ENCODE measurements around the gene CHST2. TPM values are rescaled to one million over a fixed set of nuclear protein-coding genes. Genes with fewer than 3 reads are reported as not detected.

Gene CHST2
- total RNA-seq, 1 donor from 2014 or later = 16.6 TPM

GRCh38 chr3:143101792-143102381, 17.7 kb upstream of the CHST2 start:
- peaks cover 5 to 16% of the 10 kb centered on the region in 2 donors for H3K9me3 ChIP-seq
- H3K4me1 ChIP-seq = no peaks in the 10 kb centered on the region
- TF ChIP-seq CTCF (IDR thresholded peaks at IDR 0.05) = no peak
- intact Hi-C loops (cut with DNase I) = no loop called here
- H3K36me3 ChIP-seq = no peaks in the 10 kb centered on the region
- DNase-seq (ENCODE audit: low spot score in 2 of 2) = no peak
- no peaks in the 10 kb centered on the region for H3K27me3 ChIP-seq
- H3K4me3 ChIP-seq = no peak overlapping the region
- no peak overlapping the region for H3K27ac ChIP-seq

GRCh38 chr3:143103652-143104051, 15.9 kb upstream of the CHST2 start:
- TF ChIP-seq CTCF (IDR thresholded peaks at IDR 0.05) = no peak
- DNase-seq (ENCODE audit: low spot score in 2 of 2) = no peak
- H3K4me3 ChIP-seq = no peak overlapping the region
- no peak overlapping the region for H3K27ac ChIP-seq
- H3K9me3 ChIP-seq = peaks cover 5 to 16% of the 10 kb centered on the region in 2 donors
- no peaks in the 10 kb centered on the region for H3K36me3 ChIP-seq
- H3K4me1 ChIP-seq = no peaks in the 10 kb centered on the region
- no peaks in the 10 kb centered on the region for H3K27me3 ChIP-seq
- intact Hi-C loops (cut with DNase I) = no loop called here

- intact Hi-C loops (cut with DNase I) = no loop called here
- H3K36me3 ChIP-seq = no peaks in the 10 kb centered on the region
- no peak for DNase-seq (ENCODE audit: low spot score in 2 of 2)
- no peaks in the 10 kb centered on the region for H3K4me1 ChIP-seq
- no peaks in the 10 kb centered on the region for H3K27me3 ChIP-seq
- H3K4me3 ChIP-seq = no peak overlapping the region
- H3K9me3 ChIP-seq = peaks cover 5 to 16% of the 10 kb centered on the region in 2 donors
- H3K27ac ChIP-seq = no peak overlapping the region
- TF ChIP-seq CTCF (IDR thresholded peaks at IDR 0.05) = no peak
These were observed 14.4 kb upstream of the CHST2 start for GRCh38 chr3:143105170-143105569.

- TF ChIP-seq CTCF (IDR thresholded peaks at IDR 0.05) = no peak
- Histone ChIP-seq H3K27ac (no peak overlapping the region), H3K27me3 (no peaks in the 10 kb centered on the region), H3K36me3 (no peaks in the 10 kb centered on the region), H3K9me3 (peaks cover 5 to 11% of the 10 kb centered on the region in 2 donors), H3K4me3 (no peak overlapping the region), H3K4me1 (no peaks in the 10 kb centered on the region)
- intact Hi-C loops (cut with DNase I) = no loop called here
- DNase-seq (ENCODE audit: low spot score in 2 of 2) = no peak
These were observed 9.7 kb upstream of the CHST2 start for GRCh38 chr3:143109861-143110260.

GRCh38 chr3:143110371-143110770, 9.2 kb upstream of the CHST2 start:
- TF ChIP-seq CTCF (IDR thresholded peaks at IDR 0.05) = no peak

GRCh38 chr3:143118630-143119008, 952 bp upstream of the CHST2 start:
- H3K4me3 ChIP-seq = peak overlapping the region; percentile 87 to 89
- H3K4me1 ChIP-seq = peaks cover 5 to 6% of the 10 kb centered on the region in 2 donors
- TF ChIP-seq CTCF (IDR thresholded peaks at IDR 0.05) = no peak
- intact Hi-C loops (cut with DNase I) = no loop called here
- DNase-seq (ENCODE audit: low spot score in 2 of 2) = no peak
- no peaks in the 10 kb centered on the region for H3K9me3 ChIP-seq
- no peaks in the 10 kb centered on the region for H3K27me3 ChIP-seq
- H3K27ac ChIP-seq = no peak overlapping the region
- H3K36me3 ChIP-seq = no peaks in the 10 kb centered on the region

More at GRCh38 chr3:143110371-143110770, 9.2 kb upstream of the CHST2 start:
- no peaks in the 10 kb centered on the region for H3K4me1 ChIP-seq
- H3K27me3 ChIP-seq = no peaks in the 10 kb centered on the region
- H3K4me3 ChIP-seq = no peak overlapping the region
- H3K27ac ChIP-seq = no peak overlapping the region
- H3K9me3 ChIP-seq = peaks cover 4 to 6% of the 10 kb centered on the region in 2 donors
- H3K36me3 ChIP-seq = no peaks in the 10 kb centered on the region
- intact Hi-C loops (cut with DNase I) = no loop called here
- no peak for DNase-seq (ENCODE audit: low spot score in 2 of 2)

Data from ascending aorta (tissue), 2 donors.